ENCODE measurements around the gene PKP2.

PKP2 gene

GRCh38 chr12:32859389-32859788, 37.2 kb downstream of the PKP2 start:
- Histone ChIP-seq H3K27me3 (ENCODE audit: insufficient read depth, poor library complexity, severe bottlenecking) (no peaks in the 10 kb centered on the region), H3K27ac (replicated peaks) (no peak overlapping the region), H3K4me3 (replicated peaks; ENCODE audit: insufficient read depth, low read length) (no peak overlapping the region)
- no peak for DNase-seq (ENCODE audit: low read depth in 1 of 2, low spot score in 1 of 2)
- TF ChIP-seq SPI1 (IDR thresholded peaks at IDR 0.05; ENCODE audit: borderline replicate concordance, low read depth) (no peak), POLR2AphosphoS5 (IDR thresholded peaks at IDR 0.05; ENCODE audit: low read depth) (no peak)

GRCh38 chr12:32854716-32855115, 41.9 kb downstream of the PKP2 start:
- no peak overlapping the region for H3K4me3 ChIP-seq (replicated peaks; ENCODE audit: insufficient read depth, low read length)
- H3K27me3 ChIP-seq (ENCODE audit: insufficient read depth, poor library complexity, severe bottlenecking) = no peaks in the 10 kb centered on the region
- no peak for DNase-seq (ENCODE audit: low read depth in 1 of 2, low spot score in 1 of 2)
- H3K27ac ChIP-seq (replicated peaks) = no peak overlapping the region
- TF ChIP-seq CTCF (IDR thresholded peaks at IDR 0.05; ENCODE audit: insufficient read depth, low read length) (no peak), POLR2AphosphoS5 (IDR thresholded peaks at IDR 0.05; ENCODE audit: low read depth) (no peak), GABPA (IDR thresholded peaks at IDR 0.05; ENCODE audit: low read depth) (no peak), REST (IDR thresholded peaks at IDR 0.05; ENCODE audit: insufficient replicate concordance, low read depth) (no peak), SPI1 (IDR thresholded peaks at IDR 0.05; ENCODE audit: borderline replicate concordance, low read depth) (no peak)

GRCh38 chr12:32854097-32854496, 42.5 kb downstream of the PKP2 start:
- Histone ChIP-seq H3K27ac (replicated peaks) (no peak overlapping the region), H3K4me3 (replicated peaks; ENCODE audit: insufficient read depth, low read length) (no peak overlapping the region), H3K27me3 (ENCODE audit: insufficient read depth, poor library complexity, severe bottlenecking) (no peaks in the 10 kb centered on the region)
- no peak for DNase-seq (ENCODE audit: low read depth in 1 of 2, low spot score in 1 of 2)
- TF ChIP-seq REST (IDR thresholded peaks at IDR 0.05; ENCODE audit: insufficient replicate concordance, low read depth) (no peak), CTCF (IDR thresholded peaks at IDR 0.05; ENCODE audit: insufficient read depth, low read length) (no peak), POLR2AphosphoS5 (IDR thresholded peaks at IDR 0.05; ENCODE audit: low read depth) (no peak), GABPA (IDR thresholded peaks at IDR 0.05; ENCODE audit: low read depth) (no peak), SPI1 (IDR thresholded peaks at IDR 0.05; ENCODE audit: borderline replicate concordance, low read depth) (no peak)

GRCh38 chr12:32847287-32847686, 49.3 kb downstream of the PKP2 start:
- Histone ChIP-seq H3K27me3 (ENCODE audit: insufficient read depth, poor library complexity, severe bottlenecking) (no peaks in the 10 kb centered on the region), H3K27ac (replicated peaks) (no peak overlapping the region), H3K4me3 (replicated peaks; ENCODE audit: insufficient read depth, low read length) (no peak overlapping the region)
- TF ChIP-seq REST (IDR thresholded peaks at IDR 0.05; ENCODE audit: insufficient replicate concordance, low read depth) (no peak), SPI1 (IDR thresholded peaks at IDR 0.05; ENCODE audit: borderline replicate concordance, low read depth) (no peak), CTCF (IDR thresholded peaks at IDR 0.05; ENCODE audit: insufficient read depth, low read length) (no peak), GABPA (IDR thresholded peaks at IDR 0.05; ENCODE audit: low read depth) (no peak), POLR2AphosphoS5 (IDR thresholded peaks at IDR 0.05; ENCODE audit: low read depth) (no peak)
- no peak for DNase-seq (ENCODE audit: low read depth in 1 of 2, low spot score in 1 of 2)
